Stimulated activated CD8-positive, alpha-beta memory T cell treated with anti-CD3 and anti-CD28 coated beads, Interleukin-15, amount 100 ng/mL, for 48 hours (primary cell): ENCODE results near the gene BCKDHB.
"Not testable (repeated sequence)": the region's sequence is repeated elsewhere in the genome, so short reads cannot be mapped to it uniquely, and the experiment has no call there.

Experiments
- DNase-seq, 2 donors: peaks; one replicate each; pipeline ENCODE4 v3.0.0-alpha.2; 2020; ENCODE audit warnings: low read depth in 2 of 2

The BCKDHB gene

GRCh38 chr6:80106418-80107235 is at the start of gene BCKDHB:
Gene BCKDHB (plus strand): TSS chr6:80106671. CDS start chr6:80106694, 23 bp downstream.
- DNase-seq, result peak; percentile 94 to 95

GRCh38 chr6:80060774-80061173 is 45.7 kb upstream of the BCKDHB start:
- DNase-seq, result no peak

GRCh38 chr6:80068146-80068545 is 38.3 kb upstream of the BCKDHB start:
- not testable (repeated sequence) for DNase-seq

- DNase-seq, result not testable (repeated sequence)
Measured at GRCh38 chr6:80070431-80070830, 36.0 kb upstream of the BCKDHB start.

GRCh38 chr6:80077067-80077466 is 29.4 kb upstream of the BCKDHB start:
- DNase-seq, result no peak

GRCh38 chr6:80088637-80089036 is 17.8 kb upstream of the BCKDHB start:
- no peak for DNase-seq

GRCh38 chr6:80091506-80091905 is 15.0 kb upstream of the BCKDHB start:
- DNase-seq, result no peak

- DNase-seq, result no peak
Measured at GRCh38 chr6:80094017-80094416, 12.5 kb upstream of the BCKDHB start.

GRCh38 chr6:80095600-80095999 is 10.9 kb upstream of the BCKDHB start:
- DNase-seq, result no peak

- DNase-seq, result no peak
Measured at GRCh38 chr6:80098392-80098791, 8.1 kb upstream of the BCKDHB start.

GRCh38 chr6:80104520-80104919 is 2.0 kb upstream of the BCKDHB start:
- DNase-seq, result no peak

GRCh38 chr6:80105972-80106417 is 476 bp upstream of the BCKDHB start:
- no peak for DNase-seq

- not testable (repeated sequence) for DNase-seq
Measured at GRCh38 chr6:80122576-80122975, 16.1 kb downstream of the BCKDHB start.

- no peak for DNase-seq
Measured at GRCh38 chr6:80126657-80127345, 20.3 kb downstream of the BCKDHB start.

- DNase-seq, result no peak
Measured at GRCh38 chr6:80129485-80129884, 23.0 kb downstream of the BCKDHB start.

GRCh38 chr6:80133020-80133419 is 26.5 kb downstream of the BCKDHB start:
- DNase-seq, result no peak

GRCh38 chr6:80134065-80134464 is 27.6 kb downstream of the BCKDHB start:
- no peak for DNase-seq

- no peak for DNase-seq
Measured at GRCh38 chr6:80142586-80142985, 36.1 kb downstream of the BCKDHB start.

GRCh38 chr6:80143419-80143937 is 37.0 kb downstream of the BCKDHB start:
- DNase-seq, result no peak

- no peak for DNase-seq
Measured at GRCh38 chr6:80144753-80145315, 38.4 kb downstream of the BCKDHB start.

- DNase-seq, result no peak
Measured at GRCh38 chr6:80145509-80145908, 39.0 kb downstream of the BCKDHB start.

GRCh38 chr6:80145921-80146320 is 39.5 kb downstream of the BCKDHB start:
- DNase-seq, result no peak
